GM12872 (cell line): ENCODE measurements around the gene DIP2A.

Experiments
- CTCF ChIP-seq: IDR thresholded peaks from 3 replicates; pipeline ENCODE4 v1.5.1; 2011; ENCODE audit warnings: low read depth, mild to moderate bottlenecking, low read length, moderate library complexity; ENCODE audit not compliant: insufficient read depth

Gene DIP2A

DNA sequence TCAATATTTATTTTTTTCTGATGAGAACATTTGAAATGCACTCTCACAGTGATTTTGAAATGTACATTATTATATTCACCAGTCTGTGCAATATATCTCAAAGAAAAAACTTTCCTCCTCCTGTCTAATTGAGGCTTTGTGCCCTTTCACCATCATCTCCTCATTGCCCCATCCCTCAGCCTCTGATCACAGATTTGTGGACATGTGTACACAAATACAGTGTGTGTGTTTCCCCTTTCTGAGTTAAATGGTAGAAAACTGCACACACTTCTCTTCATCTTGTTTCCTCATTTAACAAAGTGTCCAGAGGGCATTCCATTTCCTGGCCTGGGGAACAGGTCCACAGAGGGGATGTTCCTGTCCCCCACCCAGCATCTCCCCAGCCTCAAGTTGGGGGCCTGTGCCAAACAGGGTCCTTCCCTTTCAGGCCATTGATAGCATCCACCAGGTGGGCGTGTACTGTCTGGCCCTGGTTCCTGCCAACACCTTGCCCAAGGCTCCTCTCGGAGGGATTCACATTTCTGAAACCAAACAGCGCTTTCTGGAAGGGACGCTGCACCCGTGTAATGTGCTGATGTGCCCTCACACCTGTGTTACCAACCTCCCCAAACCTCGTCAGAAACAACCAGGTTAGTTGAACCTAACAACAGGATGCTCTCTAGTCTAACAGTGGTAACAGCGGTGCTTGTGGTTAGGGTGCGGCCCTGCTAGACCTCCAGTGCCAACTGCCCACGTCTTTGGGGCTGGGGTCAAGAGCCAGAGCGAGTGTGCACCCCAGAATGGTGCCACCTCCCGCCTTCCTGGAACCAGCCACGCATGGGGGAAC is 91.6 kb downstream of the DIP2A start:
- no peak for TF ChIP-seq CTCF

GRCh38 chr21:46551636-46552241 is 93.0 kb downstream of the DIP2A start:
- TF ChIP-seq CTCF: no peak

GRCh38 chr21:46552274-46552673 is 93.6 kb downstream of the DIP2A start:
- TF ChIP-seq CTCF: no peak

DNA sequence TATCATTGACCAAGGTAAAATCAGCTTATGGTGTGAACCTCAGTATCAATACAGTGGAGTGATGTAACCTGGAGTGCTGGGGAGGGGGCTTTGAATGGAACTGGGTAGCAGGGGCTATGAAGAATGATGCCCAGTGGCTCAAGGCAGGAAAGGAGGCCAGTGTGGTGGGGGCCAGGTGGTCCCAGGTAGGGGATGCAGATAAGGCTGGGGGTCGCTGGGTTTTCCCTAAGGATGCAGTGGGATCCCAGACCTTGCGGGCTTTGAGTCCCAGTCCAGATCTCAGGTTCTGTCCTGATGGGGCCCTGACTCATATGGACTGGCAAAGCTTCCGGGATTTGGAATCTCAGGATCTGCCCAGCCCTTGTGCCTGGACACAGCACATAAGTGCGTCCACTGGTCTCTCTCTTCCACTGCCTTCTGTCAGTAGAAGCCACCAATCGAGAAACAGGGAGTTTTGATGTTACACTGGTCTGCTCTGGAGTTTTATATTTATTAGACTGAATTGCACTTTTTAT is 94.2 kb downstream of the DIP2A start:
- no peak for TF ChIP-seq CTCF

DNA sequence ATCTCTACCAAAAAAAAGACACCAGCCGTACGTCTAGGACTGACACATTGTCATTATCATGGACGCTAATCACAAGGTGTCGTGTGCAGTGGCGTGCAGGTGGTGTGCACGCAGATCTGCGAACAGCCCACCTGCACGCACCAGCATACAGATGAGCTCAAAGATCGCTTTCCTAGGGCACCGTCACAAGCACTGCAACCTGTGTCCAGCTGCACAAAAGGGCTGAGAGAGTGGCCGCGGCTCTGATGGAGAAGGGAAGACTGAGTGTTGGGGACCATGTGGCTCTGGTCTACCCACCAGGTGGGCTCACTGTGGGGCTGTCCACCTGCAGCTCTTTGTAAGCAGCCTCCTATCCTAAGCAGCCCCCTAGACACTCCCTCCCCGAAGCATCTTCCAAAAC is 95.3 kb downstream of the DIP2A start:
- TF ChIP-seq CTCF: no peak

- TF ChIP-seq CTCF: no peak
These were observed 95.9 kb downstream of the DIP2A start for GRCh38 chr21:46554431-46555224.

DNA sequence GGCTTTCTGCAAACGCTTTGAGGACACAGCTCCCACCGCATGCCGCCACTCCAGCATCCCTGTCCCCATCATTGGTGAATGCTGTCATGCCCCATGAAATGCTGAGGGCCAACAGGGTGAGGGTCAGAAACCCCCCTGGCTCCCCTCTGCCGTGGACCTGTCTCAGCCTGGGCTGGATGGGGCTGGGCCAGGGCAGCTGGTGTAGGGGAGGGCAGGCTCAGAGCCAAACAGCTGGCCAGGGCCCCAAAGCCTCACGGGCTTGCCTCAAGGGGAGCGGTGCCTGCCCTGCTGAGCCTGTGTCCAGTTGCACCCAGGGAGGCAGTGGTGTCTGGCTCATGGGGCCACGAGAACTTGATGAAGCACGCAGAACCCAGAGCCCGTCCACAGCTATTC is 96.5 kb downstream of the DIP2A start:
- TF ChIP-seq CTCF: no peak
